Activated CD4-positive, alpha-beta T cell treated with anti-CD3 and anti-CD28 coated beads, Interleukin-2, amount 50 U/mL, for 48 hours (primary cell): ENCODE data around the gene MAS1.
"Not testable (repeated sequence)": the region's sequence is repeated elsewhere in the genome, so short reads cannot be mapped to it uniquely, and the experiment has no call there.

Experiments
- DNase-seq, 2 experiments: peaks; one replicate each; pipeline ENCODE4 v3.0.0-alpha.2; 2020

MAS1 gene

DNA sequence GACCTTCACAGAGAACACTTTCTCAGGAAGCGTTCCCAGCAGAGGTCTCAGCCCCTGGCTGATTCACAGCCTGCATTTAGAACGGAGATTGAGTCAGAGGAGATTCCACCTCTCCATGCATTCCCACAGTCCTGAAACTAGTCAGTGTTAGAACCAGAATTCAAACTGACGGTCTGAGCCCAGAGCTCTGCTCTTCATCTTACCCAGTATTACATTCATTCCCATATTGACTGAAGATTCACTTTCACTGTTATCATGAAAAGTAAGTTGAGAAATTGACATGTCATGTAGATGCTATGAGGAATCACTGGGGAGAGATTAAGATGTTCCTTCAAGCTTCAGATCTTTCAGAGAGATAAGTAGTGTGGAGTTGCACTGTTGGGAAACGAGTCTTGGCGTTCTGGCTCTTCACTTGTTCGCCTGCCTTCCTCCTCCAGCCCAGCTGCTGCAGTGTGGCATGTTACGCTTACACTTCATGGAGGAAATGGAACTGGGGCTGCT, 28.3 kb downstream of the MAS1 start:
- no peak for DNase-seq

DNA sequence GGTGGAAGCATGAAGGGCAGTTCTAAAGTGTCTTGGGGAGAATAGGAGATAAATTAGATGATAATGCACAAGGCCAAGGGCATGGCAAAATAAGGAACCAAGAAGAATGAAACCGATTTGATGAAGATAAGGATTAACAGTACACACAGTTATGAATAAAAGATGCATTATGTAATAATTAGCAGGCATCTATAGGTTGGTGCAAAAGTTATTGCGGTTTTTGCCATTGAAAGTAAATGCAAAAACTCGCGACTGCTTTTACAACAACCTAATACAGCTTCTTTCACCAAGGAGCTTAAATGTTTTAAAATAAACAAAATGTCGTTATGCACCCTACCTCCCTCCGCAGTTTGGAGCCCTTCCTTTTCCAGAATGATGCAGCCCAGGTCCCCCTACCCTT, 29.0 kb downstream of the MAS1 start:
- DNase-seq = no peak

DNA sequence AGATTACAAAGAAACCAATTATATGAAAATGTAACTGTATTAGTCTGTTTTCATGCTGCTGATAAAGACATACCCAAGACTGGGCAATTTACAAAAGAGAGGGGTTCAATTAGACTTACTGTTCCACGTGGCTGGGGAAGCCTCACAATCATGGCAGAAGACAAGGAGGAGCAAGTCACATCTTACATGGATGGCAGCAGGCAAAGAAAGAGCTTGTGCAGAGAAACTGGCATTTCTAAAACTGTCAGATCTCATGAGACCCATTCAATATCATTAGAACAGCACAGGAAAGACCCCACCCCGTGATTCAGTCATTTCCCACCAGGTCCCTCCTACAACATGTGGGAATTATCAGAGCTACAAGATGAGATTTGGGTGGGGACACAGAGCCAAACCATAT, 33.4 kb downstream of the MAS1 start:
- not testable (repeated sequence) for DNase-seq

DNA sequence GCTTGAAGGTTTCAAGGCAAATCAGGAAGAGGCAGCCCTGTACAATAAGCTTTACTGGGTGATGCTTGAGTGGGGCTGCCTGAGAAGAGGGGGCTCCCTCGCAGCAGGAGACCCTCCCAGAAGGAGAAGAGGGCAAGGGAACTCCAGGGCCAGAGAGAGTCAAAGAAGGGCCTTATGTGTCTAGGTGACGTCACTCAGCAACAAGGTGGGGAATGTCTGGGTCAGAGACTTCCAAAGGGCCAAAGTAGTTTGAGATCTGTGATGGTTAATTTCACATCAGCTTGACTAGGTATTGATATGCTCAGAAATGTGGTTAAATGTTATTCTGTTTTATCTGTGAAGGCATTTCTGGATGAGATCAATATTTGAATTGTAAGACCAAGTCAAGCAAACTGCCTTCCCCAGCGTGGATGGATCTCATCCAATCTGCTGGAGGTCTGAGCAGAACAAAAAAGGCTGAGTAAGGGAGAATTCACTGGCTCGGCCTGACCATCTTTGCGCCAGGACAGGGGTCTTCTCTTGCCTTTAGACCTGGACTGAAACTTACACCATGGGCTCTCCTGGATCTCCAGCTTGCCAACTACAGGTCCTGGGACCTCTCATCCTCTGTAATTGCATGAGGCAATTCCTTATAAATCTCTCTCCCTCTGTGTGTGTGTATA, 35.9 kb downstream of the MAS1 start:
- no peak for DNase-seq

DNA sequence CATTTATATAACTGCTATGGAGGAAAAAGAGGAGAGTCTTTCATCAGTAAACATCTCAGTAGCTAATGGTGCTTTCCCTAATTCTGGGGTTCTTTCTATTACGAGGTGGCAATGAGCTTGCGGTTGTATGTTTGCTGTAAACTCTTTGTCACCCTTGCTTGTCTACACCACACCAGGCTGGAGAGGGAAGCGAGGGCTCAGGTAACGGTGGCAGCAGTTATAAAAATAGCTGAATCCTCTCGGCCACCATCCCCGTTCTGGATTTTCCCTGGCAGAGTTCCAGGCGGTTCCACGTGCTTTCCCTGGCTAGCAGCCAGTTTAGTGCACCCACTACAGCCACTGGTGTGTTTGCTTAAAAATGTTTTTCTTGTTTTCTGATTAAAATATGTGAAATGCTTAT, 39.0 kb downstream of the MAS1 start:
- DNase-seq = peak; percentile 57 to 67

DNA sequence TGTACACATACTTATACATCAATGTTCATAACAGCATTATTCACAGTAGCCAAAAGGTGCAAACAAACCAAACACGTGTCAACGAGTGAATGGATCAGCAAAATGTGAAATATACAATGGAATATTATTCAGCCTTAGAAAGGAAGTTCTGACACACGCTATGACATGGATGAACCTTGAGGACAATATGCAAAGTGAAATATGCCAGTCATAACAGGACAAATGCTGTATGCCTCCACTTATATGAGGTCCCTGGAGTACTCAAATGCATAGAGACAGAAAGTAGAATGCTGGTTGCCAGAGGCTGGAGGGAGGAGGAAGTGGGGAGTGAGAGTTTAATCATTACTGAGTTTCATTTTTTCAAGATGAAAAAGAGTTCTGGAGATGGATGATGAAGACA, 40.3 kb downstream of the MAS1 start:
- peak; percentile 28 to 40 for DNase-seq

DNA sequence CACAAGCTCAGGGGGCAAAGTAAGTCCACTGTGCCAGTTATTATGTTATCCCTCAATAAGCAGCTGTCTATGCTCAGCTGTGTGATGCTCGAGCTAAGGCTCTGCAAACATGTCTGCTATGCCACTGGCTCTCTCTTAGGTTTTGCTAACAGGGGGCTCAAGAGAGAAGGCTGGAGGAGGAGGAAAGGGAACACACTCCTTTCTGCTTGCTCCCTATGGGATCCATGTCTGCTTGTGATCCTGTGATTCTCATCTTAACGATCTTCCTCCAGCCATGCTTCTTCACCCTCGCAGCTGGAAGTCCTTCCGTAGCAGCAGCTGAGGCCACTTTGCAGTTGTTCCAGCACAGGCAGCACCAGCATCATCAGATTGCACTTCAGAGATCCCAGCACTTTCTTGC, 41.1 kb downstream of the MAS1 start:
- DNase-seq = no peak

DNA sequence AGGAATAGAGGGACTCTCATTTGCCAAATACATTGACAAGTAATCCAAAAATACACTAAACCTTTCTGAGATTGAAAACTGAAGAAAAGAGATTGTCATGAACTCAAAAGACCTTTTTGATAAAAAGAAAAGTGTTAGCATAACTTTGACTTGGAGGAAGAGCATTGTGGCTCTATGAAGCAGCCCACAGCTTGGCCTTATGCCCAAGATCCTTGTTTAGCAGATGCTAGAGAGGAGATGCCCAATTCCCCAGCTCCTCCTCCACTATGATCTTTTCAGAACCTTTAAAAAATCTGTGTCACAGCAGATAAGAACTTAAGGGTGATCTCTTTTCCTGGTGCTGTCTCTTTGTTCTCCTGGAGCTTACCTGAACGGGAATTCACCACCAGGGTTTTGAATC, 42.3 kb downstream of the MAS1 start:
- DNase-seq = no peak

DNA sequence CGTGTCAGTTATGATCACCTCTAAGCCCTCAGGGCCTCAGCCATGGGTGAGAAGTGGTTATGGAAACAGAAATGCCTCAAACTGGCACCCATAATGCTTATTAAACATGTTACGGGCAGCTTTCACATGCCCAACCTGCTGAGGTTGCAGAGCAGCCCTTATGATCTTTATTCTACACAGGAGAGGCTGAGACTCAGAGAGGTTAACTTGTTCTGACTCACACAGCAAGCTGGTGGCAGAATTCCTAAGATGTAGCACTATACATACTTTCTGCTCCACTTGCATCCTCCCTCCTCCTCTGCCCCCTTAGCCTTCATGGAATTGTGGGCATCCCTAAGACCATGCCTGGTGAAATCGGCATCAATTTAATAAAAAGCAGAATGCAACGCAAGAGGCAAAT, 43.4 kb downstream of the MAS1 start:
- no peak for DNase-seq

DNA sequence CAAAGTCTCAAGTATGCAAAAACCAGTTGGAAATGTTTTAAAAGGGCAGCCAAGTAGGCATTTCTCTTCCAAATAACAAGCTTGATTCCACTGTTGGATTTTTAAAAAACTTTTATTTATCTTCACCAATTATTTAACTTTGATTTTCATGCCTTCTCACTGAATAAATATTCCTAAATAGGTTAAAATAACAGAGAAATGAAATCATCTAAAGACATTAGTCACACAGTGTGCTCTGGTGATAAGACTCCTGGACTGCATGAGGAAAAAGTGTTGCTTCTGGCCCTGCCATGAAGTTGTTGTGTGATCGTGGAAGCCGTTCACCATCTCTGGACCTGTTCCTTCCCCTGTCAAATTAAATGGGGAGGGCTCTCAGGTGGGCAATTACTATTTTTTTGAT, 44.3 kb downstream of the MAS1 start:
- no peak for DNase-seq

DNA sequence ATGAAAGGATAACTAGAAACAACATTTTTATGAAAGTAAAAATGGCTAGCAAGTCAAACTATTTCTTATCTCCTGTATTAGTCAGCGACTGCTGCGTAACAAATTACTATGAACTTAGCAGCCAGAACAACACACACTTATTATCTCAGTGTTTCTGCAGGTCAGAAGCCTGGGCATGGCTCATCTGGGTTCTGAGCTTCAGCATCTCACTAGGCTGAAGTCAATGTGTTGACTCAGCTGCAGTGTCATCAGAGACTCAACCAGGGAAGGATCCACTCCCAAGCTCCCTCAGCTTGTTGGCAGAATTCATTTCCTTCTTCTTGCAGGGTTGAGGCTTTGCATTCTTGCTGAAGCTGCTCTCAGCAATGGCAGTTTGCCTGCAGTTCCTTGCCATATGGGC, 44.8 kb downstream of the MAS1 start:
- DNase-seq = no peak

DNA sequence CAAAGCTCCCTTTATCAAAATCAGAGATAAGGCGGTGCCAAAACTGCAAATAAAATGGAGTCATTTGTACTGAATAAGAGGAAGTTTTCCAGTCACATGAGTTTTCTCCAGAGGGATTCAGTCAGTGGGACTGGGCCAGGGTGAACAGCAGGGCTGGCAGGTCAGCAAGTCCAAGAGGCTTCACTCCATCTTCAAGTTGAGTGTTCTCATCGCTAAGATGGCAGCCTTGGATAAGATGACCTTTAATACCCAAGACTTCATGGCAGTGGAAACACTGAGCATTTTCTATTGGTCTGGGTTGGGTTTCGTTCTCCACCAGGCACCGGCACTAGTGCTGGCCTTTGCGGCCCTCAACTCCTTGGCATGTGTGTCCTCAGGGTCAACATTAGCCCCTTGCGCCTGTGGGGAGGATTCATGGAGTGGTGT, 48.8 kb downstream of the MAS1 start:
- no peak for DNase-seq
